Measurements from ENCODE around the gene EPB41L3. TPM values are rescaled to one million over a fixed set of nuclear protein-coding genes. Genes with fewer than 3 reads are reported as not detected.

The EPB41L3 gene
- total RNA-seq, 2 donors from 2014 or later, result 25.0 to 182 TPM

GRCh38 chr18:5369513-5369912 is 174.3 kb downstream of the EPB41L3 start:
- Histone ChIP-seq H3K36me3 (no peaks in the 10 kb centered on the region), H3K27ac (no peak overlapping the region), H3K27me3 (replicated peaks; ENCODE audit: insufficient read depth) (no peaks in the 10 kb centered on the region), H3K4me1 (replicated peaks) (no peaks in the 10 kb centered on the region), H3K4me3 (no peak overlapping the region), H3K9me3 (no peaks in the 10 kb centered on the region)
- TF ChIP-seq CTCF (IDR thresholded peaks at IDR 0.05) (no peak), POLR2AphosphoS5 (IDR thresholded peaks at IDR 0.05) (no peak), POLR2A (IDR thresholded peaks at IDR 0.05) (no peak)
- no peak for DNase-seq (ENCODE audit: low spot score)
- 73% methylated on average over 2 of the region's 2 CpGs for WGBS
- intact Hi-C loops (cut with DNase I), result no loop called here

- H3K27ac ChIP-seq, result no peak overlapping the region
- DNase-seq (ENCODE audit: low spot score), result no peak
- 44% methylated on average over 3 of the region's 3 CpGs for WGBS
- H3K36me3 ChIP-seq, result no peaks in the 10 kb centered on the region
- no peaks in the 10 kb centered on the region for H3K27me3 ChIP-seq (replicated peaks; ENCODE audit: insufficient read depth)
- H3K4me3 ChIP-seq, result no peak overlapping the region
- no peaks in the 10 kb centered on the region for H3K9me3 ChIP-seq
- no peaks in the 10 kb centered on the region for H3K4me1 ChIP-seq (replicated peaks)
- TF ChIP-seq POLR2A (IDR thresholded peaks at IDR 0.05) (no peak), CTCF (IDR thresholded peaks at IDR 0.05) (no peak), POLR2AphosphoS5 (IDR thresholded peaks at IDR 0.05) (no peak)
- intact Hi-C loops (cut with DNase I), result no loop called here
Observed at GRCh38 chr18:5365443-5365842, 178.4 kb downstream of the EPB41L3 start.

- WGBS, result 92% methylated on average over 2 of the region's 2 CpGs
- Histone ChIP-seq H3K36me3 (no peaks in the 10 kb centered on the region), H3K4me1 (replicated peaks) (no peaks in the 10 kb centered on the region), H3K27ac (no peak overlapping the region), H3K9me3 (no peaks in the 10 kb centered on the region), H3K4me3 (no peak overlapping the region), H3K27me3 (replicated peaks; ENCODE audit: insufficient read depth) (no peaks in the 10 kb centered on the region)
- DNase-seq (ENCODE audit: low spot score), result no peak
- TF ChIP-seq POLR2AphosphoS5 (IDR thresholded peaks at IDR 0.05) (no peak), POLR2A (IDR thresholded peaks at IDR 0.05) (no peak), CTCF (IDR thresholded peaks at IDR 0.05) (no peak)
- intact Hi-C loops (cut with DNase I), result no loop called here
Observed at GRCh38 chr18:5350636-5351035, 193.2 kb downstream of the EPB41L3 start.

Other genes with a start within 250 kb of the EPB41L3 start
- 10 to 100 TPM; 12.7 to 14.8 TPM for gene ZBTB14, start 248.3 kb downstream of the EPB41L3 start, total RNA-seq

All from prostate gland (tissue), 2 donors.